Type B pancreatic cell (in vitro differentiated cells): Measurements from ENCODE around the gene PPFIBP2. TPM values are rescaled to one million over a fixed set of nuclear protein-coding genes. Genes with fewer than 3 reads are reported as not detected.

ENCODE experiments used
- DNase-seq: peaks from one replicate; pipeline ENCODE4 v3.0.0; 2021; ENCODE audit warnings: mixed read lengths; ENCODE audit not compliant: unreplicated experiment; ENCODE audit errors: extremely low spot score
- H3K27ac Mint-ChIP-seq: 2 replicates; pipeline ENCODE4 v1.8.0; 2021; ENCODE audit warnings: mild to moderate bottlenecking, mixed read lengths
- H3K27me3 Mint-ChIP-seq: 2 replicates; pipeline ENCODE4 v1.8.0; 2021; ENCODE audit warnings: mixed read lengths
- H3K36me3 Mint-ChIP-seq: 2 replicates; pipeline ENCODE4 v1.8.0; 2021; ENCODE audit warnings: mixed read lengths
- H3K4me1 Mint-ChIP-seq: one replicate; pipeline ENCODE4 v1.8.0; 2021; ENCODE audit warnings: mixed read lengths; ENCODE audit not compliant: unreplicated experiment
- H3K4me3 Mint-ChIP-seq: 2 replicates; pipeline ENCODE4 v1.8.0; 2021; ENCODE audit warnings: mild to moderate bottlenecking, mixed read lengths
- H3K9me3 Mint-ChIP-seq: 2 replicates; pipeline ENCODE4 v1.8.0; 2021; ENCODE audit warnings: mixed read lengths
- total RNA-seq: library from RNA; stranded (reverse); gene quantifications from 2 replicates; pipeline ENCODE4 v1.2.1, GENCODE V29; 2021; ENCODE audit warnings: low replicate concordance
- TF ChIP-seq, protein P1 (sequence below): fragments of 200-600 bp; sonication (generic); conservative IDR thresholded peaks from 2 replicates; pipeline ENCODE4 v1.5.0; 2021; ENCODE audit warnings: antibody characterized with exemption, mild to moderate bottlenecking

PPFIBP2 gene
- total RNA-seq, 1 donor from 2014 or later, result 70.7 TPM

DNA sequence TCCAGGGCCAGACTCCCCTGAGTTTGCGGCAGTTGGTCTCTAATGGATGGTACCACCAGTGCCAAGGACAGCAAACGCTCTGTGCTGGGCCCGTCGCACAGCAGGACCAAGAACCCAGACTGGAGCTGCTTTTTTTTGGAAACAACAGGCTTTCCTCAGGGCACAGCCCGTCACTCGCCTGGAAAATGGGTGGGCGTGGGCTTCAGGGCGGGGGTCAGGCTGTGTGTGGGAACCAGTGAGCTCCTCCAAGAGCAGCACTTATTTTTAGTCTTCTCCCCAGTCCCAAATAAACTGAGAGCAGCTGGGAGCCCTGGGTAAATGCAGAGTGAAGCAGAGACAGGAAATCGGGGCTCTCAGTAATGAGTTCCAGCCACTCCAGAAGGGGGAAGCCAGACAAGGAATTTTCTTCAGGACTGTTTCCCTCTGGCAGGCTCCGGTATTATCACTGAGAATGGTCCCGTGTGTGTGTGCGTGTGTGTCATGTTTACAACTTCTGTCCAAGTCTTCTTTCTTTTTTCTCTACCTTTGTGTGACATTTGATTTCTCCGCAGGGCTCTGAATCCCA lies 63.0 kb downstream of the PPFIBP2 start:
- DNase-seq, result no peak
- Mint-ChIP-seq H3K27me3 (no peaks in the 10 kb centered on the region), H3K4me3 (peak overlapping the region; percentile 86), H3K4me1 (peaks cover 82% of the 10 kb centered on the region), H3K36me3 (no peaks in the 10 kb centered on the region), H3K27ac (peak overlapping the region; percentile 93), H3K9me3 (no peaks in the 10 kb centered on the region)
- TF ChIP-seq, protein P1, sequence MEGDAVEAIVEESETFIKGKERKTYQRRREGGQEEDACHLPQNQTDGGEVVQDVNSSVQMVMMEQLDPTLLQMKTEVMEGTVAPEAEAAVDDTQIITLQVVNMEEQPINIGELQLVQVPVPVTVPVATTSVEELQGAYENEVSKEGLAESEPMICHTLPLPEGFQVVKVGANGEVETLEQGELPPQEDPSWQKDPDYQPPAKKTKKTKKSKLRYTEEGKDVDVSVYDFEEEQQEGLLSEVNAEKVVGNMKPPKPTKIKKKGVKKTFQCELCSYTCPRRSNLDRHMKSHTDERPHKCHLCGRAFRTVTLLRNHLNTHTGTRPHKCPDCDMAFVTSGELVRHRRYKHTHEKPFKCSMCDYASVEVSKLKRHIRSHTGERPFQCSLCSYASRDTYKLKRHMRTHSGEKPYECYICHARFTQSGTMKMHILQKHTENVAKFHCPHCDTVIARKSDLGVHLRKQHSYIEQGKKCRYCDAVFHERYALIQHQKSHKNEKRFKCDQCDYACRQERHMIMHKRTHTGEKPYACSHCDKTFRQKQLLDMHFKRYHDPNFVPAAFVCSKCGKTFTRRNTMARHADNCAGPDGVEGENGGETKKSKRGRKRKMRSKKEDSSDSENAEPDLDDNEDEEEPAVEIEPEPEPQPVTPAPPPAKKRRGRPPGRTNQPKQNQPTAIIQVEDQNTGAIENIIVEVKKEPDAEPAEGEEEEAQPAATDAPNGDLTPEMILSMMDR, result peak; percentile 4

DNA sequence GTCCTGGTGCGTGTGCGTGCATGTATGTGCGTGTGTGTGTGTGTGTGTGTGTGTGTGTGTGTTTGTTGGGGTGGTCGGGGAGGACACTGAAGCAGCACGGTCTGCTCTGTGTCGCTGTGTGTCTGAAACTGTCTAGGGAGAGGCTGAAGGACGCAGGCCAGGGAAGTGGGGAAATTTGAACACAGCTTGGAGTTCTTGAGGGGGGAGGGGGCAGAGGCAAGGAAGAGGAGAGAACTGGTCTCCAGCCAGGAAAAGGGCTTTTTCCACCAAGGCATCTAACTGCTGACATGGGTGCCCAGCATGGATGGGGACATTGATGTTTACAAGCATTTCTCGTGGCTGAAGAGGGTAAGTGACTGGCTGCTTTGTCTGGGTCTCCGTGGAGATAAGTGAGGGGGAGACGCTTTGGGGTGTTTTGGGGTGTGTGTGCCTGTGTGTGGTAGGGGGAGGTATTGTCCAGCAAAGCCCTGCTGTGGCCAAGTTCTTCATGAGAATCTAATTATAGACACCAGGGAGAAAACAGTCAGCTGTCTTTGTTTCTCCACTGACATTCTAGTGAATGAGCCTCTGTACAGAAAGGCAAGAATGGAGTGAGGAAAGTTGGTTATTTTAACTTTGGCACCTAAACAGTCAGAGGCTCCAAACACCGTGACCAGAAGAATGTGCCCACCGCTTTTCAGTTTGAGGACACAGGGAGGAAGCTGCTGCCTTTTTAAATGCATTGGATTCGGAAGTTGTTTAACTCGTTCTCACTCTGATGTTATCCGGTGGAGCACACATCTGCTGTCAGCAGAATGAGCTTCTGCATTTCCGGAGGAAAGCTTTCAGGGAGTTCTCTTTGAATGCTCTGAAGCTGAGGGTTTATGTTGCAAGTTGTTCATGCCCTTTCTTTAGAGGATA lies 63.7 kb downstream of the PPFIBP2 start:
- Mint-ChIP-seq H3K27me3 (no peaks in the 10 kb centered on the region), H3K4me3 (peak overlapping the region; percentile 86), H3K27ac (peak overlapping the region; percentile 93), H3K4me1 (peaks cover 81% of the 10 kb centered on the region), H3K36me3 (no peaks in the 10 kb centered on the region), H3K9me3 (no peaks in the 10 kb centered on the region)
- TF ChIP-seq, protein P1, result no peak
- no peak for DNase-seq

DNA sequence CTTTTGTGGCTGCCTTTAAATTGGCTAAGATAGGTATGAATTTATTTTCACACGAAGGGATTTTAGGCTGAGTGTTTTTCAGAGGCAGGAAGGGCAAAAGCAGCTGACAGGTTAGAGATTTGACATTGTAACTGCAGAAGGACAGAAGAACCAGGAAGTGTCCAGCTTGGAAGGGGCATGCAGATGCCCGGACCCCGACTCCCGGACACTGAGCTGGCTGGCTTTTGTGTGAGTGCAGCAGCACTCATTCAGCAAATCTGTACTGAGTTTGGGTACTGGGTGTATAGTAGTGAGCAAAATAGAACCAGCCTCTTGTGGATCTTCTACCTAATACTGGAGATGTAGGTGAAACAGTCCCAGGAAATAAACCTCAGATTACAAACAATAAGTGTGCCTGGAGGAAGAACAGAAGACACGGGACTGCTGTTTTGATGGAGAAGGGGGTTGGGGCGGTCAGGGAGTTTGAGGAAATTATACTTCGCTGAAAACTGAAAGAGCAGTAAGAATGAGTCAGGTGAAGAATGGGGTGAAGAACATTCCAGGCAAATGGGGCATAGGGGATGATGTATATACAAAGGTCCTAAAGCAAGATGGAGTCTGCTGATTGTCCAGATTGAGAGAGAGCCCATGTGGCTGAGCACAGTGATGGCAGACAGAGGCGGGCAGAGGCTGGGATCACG lies 64.6 kb downstream of the PPFIBP2 start:
- Mint-ChIP-seq H3K36me3 (peaks cover 4% of the 10 kb centered on the region), H3K9me3 (no peaks in the 10 kb centered on the region), H3K4me1 (peaks cover 84% of the 10 kb centered on the region), H3K4me3 (peak overlapping the region; percentile 86), H3K27me3 (no peaks in the 10 kb centered on the region), H3K27ac (peak overlapping the region; percentile 93)
- no peak for DNase-seq
- TF ChIP-seq, protein P1, result no peak

DNA sequence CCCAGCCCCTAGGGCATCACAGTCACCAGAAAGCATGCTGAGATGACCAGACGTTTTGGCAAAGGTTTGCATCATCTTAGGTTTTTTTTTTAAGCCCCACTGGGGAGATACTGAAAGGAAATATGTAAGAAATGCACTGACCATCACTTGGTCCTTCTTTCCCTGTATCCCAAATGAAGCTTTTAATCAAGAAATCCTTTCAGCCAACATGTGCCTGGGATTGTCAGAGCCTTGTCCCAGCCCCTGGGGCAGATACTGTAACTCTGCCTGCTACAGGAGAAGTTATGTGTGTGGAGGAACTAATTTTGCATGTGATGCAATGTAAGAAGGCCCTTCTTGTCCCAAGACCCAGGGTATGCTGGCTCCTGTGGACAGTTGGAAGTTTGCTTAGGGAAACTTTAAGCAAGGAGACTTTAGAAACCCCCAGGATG lies 65.6 kb downstream of the PPFIBP2 start:
- no peak for DNase-seq
- peak overlapping the region; percentile 93 for H3K27ac Mint-ChIP-seq
- H3K4me1 Mint-ChIP-seq, result peaks cover 86% of the 10 kb centered on the region
- peaks cover 7% of the 10 kb centered on the region for H3K36me3 Mint-ChIP-seq
- TF ChIP-seq, protein P1, result no peak
- H3K9me3 Mint-ChIP-seq, result no peaks in the 10 kb centered on the region
- H3K27me3 Mint-ChIP-seq, result no peaks in the 10 kb centered on the region
- peak overlapping the region; percentile 86 for H3K4me3 Mint-ChIP-seq

DNA sequence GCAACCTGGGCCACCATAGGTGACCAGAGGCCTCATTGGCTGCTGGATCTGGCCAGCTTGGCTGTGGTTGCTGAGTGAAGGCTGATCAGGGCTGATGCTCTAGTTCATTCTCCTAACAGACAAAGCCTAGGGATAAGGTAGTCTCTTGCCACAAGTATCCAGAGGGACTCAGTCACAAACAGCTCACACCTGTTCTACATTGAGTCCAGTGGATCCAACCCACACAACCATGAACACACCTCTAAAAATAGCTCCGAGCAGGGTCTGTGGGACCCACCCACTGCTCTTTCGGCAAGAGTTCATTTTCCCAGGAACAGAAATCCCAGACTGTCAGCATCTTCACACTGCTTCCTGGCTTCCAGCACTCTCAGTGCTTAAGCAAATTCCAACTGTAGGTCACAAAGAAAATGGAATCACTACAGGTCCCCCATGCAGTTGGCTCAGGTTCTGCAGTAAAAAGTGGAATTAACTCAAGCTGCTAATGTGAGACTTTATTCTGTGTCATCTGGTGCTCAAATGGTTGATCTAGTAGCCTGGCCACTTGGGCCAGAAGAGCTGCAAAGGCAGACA lies 67.3 kb downstream of the PPFIBP2 start:
- Mint-ChIP-seq H3K27me3 (no peaks in the 10 kb centered on the region), H3K36me3 (peaks cover 15% of the 10 kb centered on the region), H3K4me3 (no peak overlapping the region), H3K27ac (no peak overlapping the region), H3K9me3 (no peaks in the 10 kb centered on the region), H3K4me1 (peaks cover 68% of the 10 kb centered on the region)
- TF ChIP-seq, protein P1, result no peak
- no peak for DNase-seq
